CD8-positive, alpha-beta memory T cell (primary cell): ENCODE measurements around the gene TESMIN. TPM values are rescaled to one million over a fixed set of nuclear protein-coding genes. Genes with fewer than 3 reads are reported as not detected.

ENCODE experiments used
- CTCF ChIA-PET: fragments of 350-600 bp; sonication (Branson Sonifier 250); formaldehyde crosslinking; loops from one replicate; lab custom pipeline; 2021; ENCODE audit warnings: antibody characterized with exemption; lab: Charles Lee
- POLR2A ChIA-PET: fragments of 350-600 bp; sonication (Branson Sonifier 250); formaldehyde crosslinking; loops from one replicate; lab custom pipeline; 2021; ENCODE audit warnings: antibody characterized with exemption; lab: Charles Lee
- DNase-seq, 5 donors: peaks; one replicate each; pipeline versions ENCODE4 v3.0.0 to v3.0.0-alpha.2; 2020 to 2022; ENCODE audit warnings: mixed read lengths in 1 of 5
- H3K27ac ChIP-seq: one replicate; pipeline ENCODE4 v1.7.0; 2013; ENCODE audit warnings: low read depth, mild to moderate bottlenecking, low read length, moderate library complexity
- H3K27me3 ChIP-seq: 2 replicates; pipeline ENCODE4 v1.7.0; 2013; ENCODE audit warnings: low read length, mild to moderate bottlenecking; ENCODE audit not compliant: insufficient read depth, poor library complexity, severe bottlenecking
- H3K36me3 ChIP-seq: 2 replicates; pipeline ENCODE4 v1.7.0; 2013; ENCODE audit warnings: mild to moderate bottlenecking, low read length, moderate library complexity; ENCODE audit not compliant: insufficient read depth
- H3K4me1 ChIP-seq: 2 replicates; pipeline ENCODE4 v1.7.0; 2013; ENCODE audit warnings: mild to moderate bottlenecking, low read length, moderate library complexity; ENCODE audit not compliant: insufficient read depth
- H3K4me3 ChIP-seq: 2 replicates; pipeline ENCODE4 v1.7.0; 2013; ENCODE audit warnings: mild to moderate bottlenecking, low read length
- H3K9me3 ChIP-seq: 2 replicates; pipeline ENCODE4 v1.7.0; 2013; ENCODE audit warnings: mild to moderate bottlenecking, low read length
- H3K27ac Mint-ChIP-seq, 8 donors: one replicate each; pipeline ENCODE4 v1.8.0; 2020 to 2021; ENCODE audit warnings: mixed read lengths in 8 of 8, mild to moderate bottlenecking in 6 of 8, inconsistent platforms in 3 of 8, moderate library complexity in 3 of 8
- H3K27me3 Mint-ChIP-seq, 2 donors: one replicate each; pipeline ENCODE4 v1.8.0; 2020 to 2021; ENCODE audit warnings: mixed read lengths in 2 of 2, mild to moderate bottlenecking in 1 of 2, moderate library complexity in 1 of 2
- H3K36me3 Mint-ChIP-seq, 3 donors: one replicate each; pipeline ENCODE4 v1.8.0; 2020 to 2021; ENCODE audit warnings: mixed read lengths in 3 of 3, inconsistent platforms in 1 of 3, mild to moderate bottlenecking in 1 of 3
- H3K4me1 Mint-ChIP-seq, 3 donors: one replicate each; pipeline ENCODE4 v1.8.0; 2020 to 2021; ENCODE audit warnings: mixed read lengths in 3 of 3, inconsistent platforms in 1 of 3, mild to moderate bottlenecking in 1 of 3
- H3K4me3 Mint-ChIP-seq, 7 donors: one replicate each; pipeline ENCODE4 v1.8.0; 2020 to 2021; ENCODE audit warnings: mixed read lengths in 7 of 7, mild to moderate bottlenecking in 6 of 7, moderate library complexity in 4 of 7, inconsistent platforms in 2 of 7
- H3K9me3 Mint-ChIP-seq, 5 donors: one replicate each; pipeline ENCODE4 v1.8.0; 2020 to 2022; ENCODE audit warnings: mixed read lengths in 5 of 5, mild to moderate bottlenecking in 3 of 5, moderate library complexity in 2 of 5, inconsistent platforms in 1 of 5
- polyA plus RNA-seq: library from polyadenylated mRNA; unstranded; fragments of 300-500 nt; fragmentation: Illumina TruSeq; gene quantifications from one replicate; pipeline ENCODE4 v1.2.3, GENCODE V29; 2021
- total RNA-seq, 2 experiments: library from RNA; stranded (reverse); gene quantifications; one replicate each; pipeline ENCODE4 v1.2.3, GENCODE V29; 2021

TESMIN gene
- total and polyA plus RNA-seq, 3 experiments from 2014 or later: 1.3 to 3.2 (median 1.3) TPM

DNA sequence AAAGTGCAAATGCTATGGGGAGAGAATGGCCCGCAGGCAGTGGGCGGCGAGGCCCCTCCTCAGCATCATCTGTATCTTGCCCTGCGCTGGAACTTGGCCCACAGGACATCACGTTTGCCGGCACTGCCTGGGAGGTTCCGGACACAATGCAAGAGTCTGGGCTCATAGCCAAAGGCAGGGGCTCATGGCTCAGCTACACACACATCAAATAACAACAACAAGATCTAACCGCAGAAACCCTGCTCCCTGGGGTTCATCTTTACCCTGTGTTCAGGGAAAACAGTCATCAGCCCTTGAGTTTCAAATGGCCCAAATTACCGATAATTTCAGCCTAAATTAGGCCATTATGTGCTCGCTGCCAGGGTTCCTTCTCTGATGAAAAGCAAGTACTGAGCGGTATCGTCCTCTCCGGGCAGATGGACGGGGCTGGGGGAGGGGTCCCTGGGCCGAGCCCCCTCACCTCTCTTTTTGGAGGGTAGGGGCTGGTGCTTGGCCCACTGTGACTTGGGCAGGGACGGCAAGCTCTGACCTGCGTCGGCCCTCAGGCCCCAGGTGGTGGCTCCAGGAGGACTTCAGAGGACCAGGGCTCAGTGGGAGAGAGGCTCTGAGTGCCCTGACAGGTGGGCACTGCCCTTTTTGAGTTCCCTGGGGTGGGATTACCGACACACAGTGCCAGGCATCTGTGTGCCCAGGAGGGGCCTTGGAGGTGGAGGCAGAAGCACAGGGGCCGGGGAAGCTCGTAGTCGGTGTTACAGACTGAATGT is 92.0 kb downstream of the TESMIN start:
- H3K36me3 Mint-ChIP-seq: no peaks in the 10 kb centered on the region
- DNase-seq: no peak

DNA sequence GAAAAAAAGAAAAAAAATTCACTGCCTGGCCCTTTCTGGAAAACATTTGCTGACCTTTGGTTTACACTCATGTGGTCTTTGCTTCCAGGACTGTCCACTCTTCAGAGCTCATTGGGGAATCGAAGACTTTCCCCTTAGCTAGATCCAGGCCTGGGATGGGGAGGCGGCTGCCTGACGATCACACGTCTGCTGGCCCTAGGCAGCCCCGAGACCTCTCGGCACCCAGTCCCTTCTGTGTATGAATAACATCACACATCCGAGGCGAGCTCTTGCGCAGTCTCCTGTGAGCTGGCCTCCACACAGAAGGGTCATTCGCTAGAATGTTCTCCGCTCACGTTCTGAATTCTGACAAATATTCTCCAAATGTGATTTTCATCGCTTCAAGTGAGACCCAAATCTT is 92.7 kb downstream of the TESMIN start:
- H3K27me3 Mint-ChIP-seq: peaks cover 6 to 52% of the 10 kb centered on the region in 2 donors
- Histone ChIP-seq H3K4me3 (no peak overlapping the region), H3K9me3 (no peaks in the 10 kb centered on the region), H3K27me3 (no peaks in the 10 kb centered on the region), H3K36me3 (no peaks in the 10 kb centered on the region), H3K4me1 (no peaks in the 10 kb centered on the region), H3K27ac (no peak overlapping the region)
- H3K4me1 Mint-ChIP-seq: no peaks in the 10 kb centered on the region
- DNase-seq: no peak
- CTCF ChIA-PET: no interaction called here
- no peaks in the 10 kb centered on the region for H3K9me3 Mint-ChIP-seq
- POLR2A ChIA-PET: no interaction called here
- no peak overlapping the region for H3K4me3 Mint-ChIP-seq
- no peaks in the 10 kb centered on the region for H3K36me3 Mint-ChIP-seq
- no peak overlapping the region for H3K27ac Mint-ChIP-seq

More for the DNA sequence above, 92.0 kb downstream of the TESMIN start:
- ChIA-PET POLR2A (no interaction called here), CTCF (no interaction called here)
- no peak overlapping the region for H3K4me3 Mint-ChIP-seq
- H3K27me3 ChIP-seq: no peaks in the 10 kb centered on the region
- no peak overlapping the region for H3K4me3 ChIP-seq
- no peaks in the 10 kb centered on the region for H3K4me1 Mint-ChIP-seq
- peaks cover 6 to 52% of the 10 kb centered on the region in 2 donors for H3K27me3 Mint-ChIP-seq
- no peak overlapping the region for H3K27ac ChIP-seq
- no peaks in the 10 kb centered on the region for H3K4me1 ChIP-seq
- no peaks in the 10 kb centered on the region for H3K9me3 ChIP-seq
- H3K27ac Mint-ChIP-seq: no peak overlapping the region
- no peaks in the 10 kb centered on the region for H3K9me3 Mint-ChIP-seq
- no peaks in the 10 kb centered on the region for H3K36me3 ChIP-seq

DNA sequence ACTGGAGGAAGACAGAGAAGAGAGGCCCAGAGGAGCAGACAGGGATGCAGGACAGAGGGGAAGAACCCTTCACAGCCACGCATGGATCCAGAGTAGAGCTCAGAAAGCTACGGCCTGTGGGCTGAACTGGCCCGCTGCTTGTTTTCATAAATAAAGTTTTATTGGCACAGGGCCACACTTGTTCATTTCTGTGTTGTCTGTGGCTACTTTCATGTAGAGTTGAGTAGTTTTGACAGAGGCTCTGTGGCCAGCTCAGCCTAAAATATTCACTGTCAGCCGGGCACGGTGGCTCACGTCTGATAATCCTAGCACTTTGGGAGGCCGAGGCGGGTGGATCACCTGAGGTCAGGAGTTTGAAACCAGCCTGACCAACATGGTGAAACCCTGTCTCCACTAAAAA is 93.2 kb downstream of the TESMIN start:
- no peak for DNase-seq
- Mint-ChIP-seq H3K27me3 (peaks cover 6 to 52% of the 10 kb centered on the region in 2 donors), H3K9me3 (no peaks in the 10 kb centered on the region), H3K4me3 (no peak overlapping the region), H3K4me1 (no peaks in the 10 kb centered on the region), H3K27ac (no peak overlapping the region), H3K36me3 (no peaks in the 10 kb centered on the region)
- Histone ChIP-seq H3K27ac (no peak overlapping the region), H3K4me3 (no peak overlapping the region), H3K27me3 (no peaks in the 10 kb centered on the region), H3K36me3 (no peaks in the 10 kb centered on the region), H3K4me1 (no peaks in the 10 kb centered on the region), H3K9me3 (no peaks in the 10 kb centered on the region)
- POLR2A ChIA-PET: no interaction called here
- CTCF ChIA-PET: no interaction called here

Other genes starting within 250 kb of the TESMIN start
- gene GAL, start 67.0 kb downstream of the TESMIN start, total RNA-seq: 1 to 10 TPM; 1.7 to 2.0 TPM
- not detected for gene GAL, start 67.0 kb downstream of the TESMIN start, polyA plus RNA-seq
- gene CPT1A, start 90.4 kb upstream of the TESMIN start, total RNA-seq: 10 to 100 TPM; 25.6 to 27.4 TPM
- gene CPT1A, start 90.4 kb upstream of the TESMIN start, polyA plus RNA-seq: 9.8 TPM
- 100 to 1,000 TPM; 101 to 104 TPM for gene MRPL21, start 152.3 kb upstream of the TESMIN start, total RNA-seq
- 96.3 TPM for gene MRPL21, start 152.3 kb upstream of the TESMIN start, polyA plus RNA-seq
- 10 to 100 TPM; 25.7 to 27.8 TPM for gene IGHMBP2, start 152.4 kb upstream of the TESMIN start, total RNA-seq
- gene IGHMBP2, start 152.4 kb upstream of the TESMIN start, polyA plus RNA-seq: 9.9 TPM
- not detected for gene MRGPRD, start 229.5 kb upstream of the TESMIN start, total RNA-seq
- not detected for gene MRGPRD, start 229.5 kb upstream of the TESMIN start, polyA plus RNA-seq